PFSK-1 (cell line): ENCODE measurements around the gene CPPED1.

Experiments used
- POLR2AphosphoS5 ChIP-seq: IDR thresholded peaks from 2 replicates; pipeline ENCODE4 v1.6.1; 2012; ENCODE audit warnings: low read depth, mild to moderate bottlenecking, control low read depth, low read length, moderate library complexity
- SIN3A ChIP-seq: IDR thresholded peaks from 2 replicates; pipeline ENCODE4 v1.6.1; 2012; ENCODE audit warnings: mild to moderate bottlenecking, low read length, moderate library complexity, borderline replicate concordance; ENCODE audit not compliant: insufficient read depth
- TAF1 ChIP-seq: IDR thresholded peaks from 2 replicates; pipeline ENCODE4 v1.6.1; 2012; ENCODE audit warnings: low read length, control low read depth, borderline replicate concordance; ENCODE audit not compliant: insufficient read depth

- no peak for TF ChIP-seq TAF1
- no peak for TF ChIP-seq POLR2AphosphoS5
- TF ChIP-seq SIN3A = no peak
Measured at GRCh38 chr16:12845282-12845681, 41.6 kb upstream of the CPPED1 start.
